CD4-positive, alpha-beta memory T cell (primary cell): ENCODE results near the gene DOCK9. TPM values are rescaled to one million over a fixed set of nuclear protein-coding genes. Genes with fewer than 3 reads are reported as not detected.
A peak's percentile ranks its signal among the peaks of the same experiment; 100 is the strongest.

ENCODE experiments used
- CTCF ChIA-PET: fragments of 350-600 bp; sonication (Branson Sonifier 250); formaldehyde crosslinking; loops from one replicate; lab custom pipeline; 2021; ENCODE audit warnings: inconsistent platforms; ENCODE audit not compliant: partially characterized antibody; lab: Charles Lee
- POLR2A ChIA-PET: fragments of 350-600 bp; sonication (Branson Sonifier 250); formaldehyde crosslinking; loops from one replicate; lab custom pipeline; 2021; ENCODE audit not compliant: partially characterized antibody; lab: Charles Lee
- DNase-seq, 5 donors: peaks; one replicate each; pipeline versions ENCODE4 v3.0.0 to v3.0.0-alpha.2; 2020 to 2022; ENCODE audit warnings: mixed read lengths in 1 of 5
- H3K27ac ChIP-seq: one replicate; pipeline ENCODE4 v1.7.0; 2013; ENCODE audit warnings: low read depth, low read length
- H3K27me3 ChIP-seq: 2 replicates; pipeline ENCODE4 v1.7.0; 2013; ENCODE audit warnings: mild to moderate bottlenecking, low read length, moderate library complexity; ENCODE audit not compliant: insufficient read depth
- H3K36me3 ChIP-seq: 2 replicates; pipeline ENCODE4 v1.7.0; 2013; ENCODE audit warnings: mild to moderate bottlenecking, low read length, moderate library complexity; ENCODE audit not compliant: insufficient read depth
- H3K4me1 ChIP-seq: 2 replicates; pipeline ENCODE4 v1.7.0; 2013; ENCODE audit warnings: mild to moderate bottlenecking, low read length, moderate library complexity; ENCODE audit not compliant: insufficient read depth
- H3K4me3 ChIP-seq, 2 donors: one replicate each; pipeline ENCODE4 v1.7.0; 2013; ENCODE audit warnings: low read length in 2 of 2, mild to moderate bottlenecking in 1 of 2
- H3K9me3 ChIP-seq, 2 donors: one replicate each; pipeline ENCODE4 v1.7.0; 2013; ENCODE audit warnings: low read length in 2 of 2, control low read depth in 1 of 2; ENCODE audit not compliant: control insufficient read depth in 1 of 2
- H3K27ac Mint-ChIP-seq, 7 donors: one replicate each; pipeline ENCODE4 v1.8.0; 2020 to 2021; ENCODE audit warnings: mixed read lengths in 7 of 7, mild to moderate bottlenecking in 6 of 7, inconsistent platforms in 3 of 7, moderate library complexity in 3 of 7
- H3K27me3 Mint-ChIP-seq, 2 donors: one replicate each; pipeline ENCODE4 v1.8.0; 2020 to 2021; ENCODE audit warnings: mixed read lengths in 2 of 2
- H3K36me3 Mint-ChIP-seq, 2 donors: one replicate each; pipeline ENCODE4 v1.8.0; 2020 to 2021; ENCODE audit warnings: mixed read lengths in 2 of 2, inconsistent platforms in 1 of 2, mild to moderate bottlenecking in 1 of 2
- H3K4me1 Mint-ChIP-seq, 4 donors: one replicate each; pipeline ENCODE4 v1.8.0; 2020 to 2021; ENCODE audit warnings: mixed read lengths in 4 of 4, mild to moderate bottlenecking in 1 of 4
- H3K4me3 Mint-ChIP-seq, 8 donors: one replicate each; pipeline ENCODE4 v1.8.0; 2020 to 2021; ENCODE audit warnings: mixed read lengths in 8 of 8, mild to moderate bottlenecking in 7 of 8, moderate library complexity in 6 of 8, inconsistent platforms in 3 of 8
- H3K9me3 Mint-ChIP-seq, 8 donors: one replicate each; pipeline ENCODE4 v1.8.0; 2020 to 2021; ENCODE audit warnings: mixed read lengths in 8 of 8, mild to moderate bottlenecking in 5 of 8, inconsistent platforms in 3 of 8, moderate library complexity in 1 of 8
- intact Hi-C: fragments of 100-400 bp; cut with micrococcal nuclease; formaldehyde crosslinking; loops from one replicate; pipeline ENCODE4 v1.15.1; 2023
- polyA plus RNA-seq, 2 donors: library from polyadenylated mRNA; unstranded; fragments of 300-500 nt; fragmentation: Illumina TruSeq; gene quantifications; one replicate each; pipeline ENCODE4 v1.2.3, GENCODE V29; 2021
- total RNA-seq, 2 experiments: library from RNA; stranded (reverse); gene quantifications; one replicate each; pipeline ENCODE4 v1.2.3, GENCODE V29; 2021

DOCK9 gene
- total and polyA plus RNA-seq, 4 experiments from 2014 or later = 6.3 to 197 (median 119) TPM

- no peak overlapping the region for H3K27ac Mint-ChIP-seq
- H3K9me3 Mint-ChIP-seq = no peaks in the 10 kb centered on the region
- Histone ChIP-seq H3K36me3 (no peaks in the 10 kb centered on the region), H3K9me3 (no peaks in the 10 kb centered on the region), H3K27me3 (no peaks in the 10 kb centered on the region), H3K4me1 (no peaks in the 10 kb centered on the region), H3K27ac (no peak overlapping the region), H3K4me3 (no peak overlapping the region)
- H3K4me1 Mint-ChIP-seq = peaks cover 11 to 37% (median 23%) of the 10 kb centered on the region in 4 donors
- no peak for DNase-seq
- intact Hi-C loops = no loop called here
- H3K27me3 Mint-ChIP-seq = no peaks in the 10 kb centered on the region
- ChIA-PET POLR2A (no interaction called here), CTCF (interaction anchor here (1.1 kb wide), 1 partner anchor 33 kb away, joined by 3 read pairs; no protein-coding TSS in a partner anchor)
- H3K36me3 Mint-ChIP-seq = peaks cover 32 to 37% of the 10 kb centered on the region in 2 donors
- no peak overlapping the region for H3K4me3 Mint-ChIP-seq
Observed at GRCh38 chr13:98954313-98954712, 23.6 kb downstream of the DOCK9 start.

- Histone ChIP-seq H3K27me3 (no peaks in the 10 kb centered on the region), H3K4me3 (no peak overlapping the region), H3K27ac (no peak overlapping the region), H3K36me3 (no peaks in the 10 kb centered on the region), H3K4me1 (peaks cover 13% of the 10 kb centered on the region), H3K9me3 (no peaks in the 10 kb centered on the region)
- intact Hi-C loops = no loop called here
- Mint-ChIP-seq H3K4me3 (peak overlapping the region in 1 of 8 donors; percentile 43), H3K27ac (no peak overlapping the region), H3K27me3 (no peaks in the 10 kb centered on the region), H3K9me3 (no peaks in the 10 kb centered on the region), H3K36me3 (peaks cover 32 to 44% of the 10 kb centered on the region in 2 donors), H3K4me1 (peaks cover 28 to 51% (median 40%) of the 10 kb centered on the region in 4 donors)
- CTCF ChIA-PET = no interaction called here
- DNase-seq = no peak
- POLR2A ChIA-PET = no interaction called here
Observed at GRCh38 chr13:98951266-98951665, 26.6 kb downstream of the DOCK9 start.

- H3K36me3 ChIP-seq = no peaks in the 10 kb centered on the region
- DNase-seq = no peak
- no peaks in the 10 kb centered on the region for H3K9me3 ChIP-seq
- H3K27ac ChIP-seq = no peak overlapping the region
- POLR2A ChIA-PET = no interaction called here
- Mint-ChIP-seq H3K4me1 (peaks cover 29 to 54% (median 41%) of the 10 kb centered on the region in 4 donors), H3K36me3 (peaks cover 32 to 44% of the 10 kb centered on the region in 2 donors), H3K27me3 (no peaks in the 10 kb centered on the region), H3K4me3 (no peak overlapping the region), H3K9me3 (no peaks in the 10 kb centered on the region), H3K27ac (peak overlapping the region in 1 of 7 donors; percentile 56)
- H3K4me3 ChIP-seq = no peak overlapping the region
- intact Hi-C loops = no loop called here
- H3K27me3 ChIP-seq = no peaks in the 10 kb centered on the region
- CTCF ChIA-PET = no interaction called here
- peaks cover 13% of the 10 kb centered on the region for H3K4me1 ChIP-seq
Observed at GRCh38 chr13:98950705-98951104, 27.2 kb downstream of the DOCK9 start.

GRCh38 chr13:98947925-98948324 lies 29.9 kb downstream of the DOCK9 start:
- Mint-ChIP-seq H3K4me3 (no peak overlapping the region), H3K27ac (peak overlapping the region in 2 of 7 donors; percentile 14 to 28), H3K9me3 (peaks cover 0 to 1% (median 0%) of the 10 kb centered on the region in 8 donors), H3K27me3 (no peaks in the 10 kb centered on the region), H3K36me3 (peaks cover 17 to 43% of the 10 kb centered on the region in 2 donors), H3K4me1 (peaks cover 44 to 54% (median 48%) of the 10 kb centered on the region in 4 donors)
- no peak overlapping the region for H3K4me3 ChIP-seq
- ChIA-PET POLR2A (no interaction called here), CTCF (no interaction called here)
- intact Hi-C loops = no loop called here
- no peak for DNase-seq
- H3K9me3 ChIP-seq = no peaks in the 10 kb centered on the region
- H3K27ac ChIP-seq = no peak overlapping the region
- no peaks in the 10 kb centered on the region for H3K27me3 ChIP-seq
- H3K36me3 ChIP-seq = no peaks in the 10 kb centered on the region
- H3K4me1 ChIP-seq = peaks cover 13% of the 10 kb centered on the region

GRCh38 chr13:98945863-98946605 lies 31.8 kb downstream of the DOCK9 start:
- POLR2A ChIA-PET = interaction anchor here (1.1 kb wide), 1 partner anchor 34 kb away, joined by 3 read pairs; no protein-coding TSS in a partner anchor
- H3K27me3 Mint-ChIP-seq = no peaks in the 10 kb centered on the region
- peaks cover 9 to 36% of the 10 kb centered on the region in 2 donors for H3K36me3 Mint-ChIP-seq
- DNase-seq = no peak
- peaks cover 0 to 1% (median 0%) of the 10 kb centered on the region in 8 donors for H3K9me3 Mint-ChIP-seq
- H3K4me1 Mint-ChIP-seq = peaks cover 39 to 60% (median 46%) of the 10 kb centered on the region in 4 donors
- peak overlapping the region in 5 of 7 donors; percentile 11 to 59 (median 48) for H3K27ac Mint-ChIP-seq
- peaks cover 13% of the 10 kb centered on the region for H3K4me1 ChIP-seq
- H3K27ac ChIP-seq = no peak overlapping the region
- no peaks in the 10 kb centered on the region for H3K36me3 ChIP-seq
- CTCF ChIA-PET = interaction anchor here (1.0 to 1.1 kb wide), 2 partner anchors 10 to 33 kb away, joined by 3 read pairs; no protein-coding TSS in a partner anchor
- H3K27me3 ChIP-seq = no peaks in the 10 kb centered on the region
- no peak overlapping the region for H3K4me3 ChIP-seq
- H3K9me3 ChIP-seq = no peaks in the 10 kb centered on the region
- H3K4me3 Mint-ChIP-seq = no peak overlapping the region
- intact Hi-C loops = no loop called here

- CTCF ChIA-PET = interaction anchor here (1.4 kb wide), 1 partner anchor 11 kb away, joined by 3 read pairs; no protein-coding TSS in a partner anchor
- Histone ChIP-seq H3K36me3 (no peaks in the 10 kb centered on the region), H3K4me3 (no peak overlapping the region), H3K4me1 (peaks cover 13% of the 10 kb centered on the region), H3K27me3 (no peaks in the 10 kb centered on the region), H3K9me3 (no peaks in the 10 kb centered on the region), H3K27ac (no peak overlapping the region)
- Mint-ChIP-seq H3K4me1 (peaks cover 41 to 61% (median 47%) of the 10 kb centered on the region in 4 donors), H3K9me3 (peaks cover 0 to 2% (median 0%) of the 10 kb centered on the region in 8 donors), H3K36me3 (peaks cover 1 to 23% of the 10 kb centered on the region in 2 donors), H3K4me3 (no peak overlapping the region), H3K27me3 (no peaks in the 10 kb centered on the region), H3K27ac (no peak overlapping the region)
- no peak for DNase-seq
- intact Hi-C loops = no loop called here
- POLR2A ChIA-PET = no interaction called here
Observed at GRCh38 chr13:98944336-98944735, 33.5 kb downstream of the DOCK9 start.

GRCh38 chr13:98942997-98943396 lies 34.9 kb downstream of the DOCK9 start:
- Histone ChIP-seq H3K4me3 (no peak overlapping the region), H3K27me3 (no peaks in the 10 kb centered on the region), H3K36me3 (no peaks in the 10 kb centered on the region), H3K9me3 (no peaks in the 10 kb centered on the region), H3K27ac (no peak overlapping the region), H3K4me1 (peaks cover 2% of the 10 kb centered on the region)
- intact Hi-C loops = no loop called here
- CTCF ChIA-PET = no interaction called here
- no peak overlapping the region for H3K4me3 Mint-ChIP-seq
- H3K27me3 Mint-ChIP-seq = no peaks in the 10 kb centered on the region
- DNase-seq = no peak
- H3K9me3 Mint-ChIP-seq = peaks cover 0 to 2% (median 0%) of the 10 kb centered on the region in 8 donors
- POLR2A ChIA-PET = no interaction called here
- H3K4me1 Mint-ChIP-seq = peaks cover 32 to 57% (median 39%) of the 10 kb centered on the region in 4 donors
- no peak overlapping the region for H3K27ac Mint-ChIP-seq
- H3K36me3 Mint-ChIP-seq = peaks cover 1 to 21% of the 10 kb centered on the region in 2 donors
